IPS-11a (cell line): Measurements from ENCODE around the gene IL7R.

Source experiments
- H3K4me3 ChIP-seq: one replicate; pipeline ENCODE4 v1.5.1; 2013; ENCODE audit warnings: low read depth, low read length, control low read depth

Gene IL7R

DNA sequence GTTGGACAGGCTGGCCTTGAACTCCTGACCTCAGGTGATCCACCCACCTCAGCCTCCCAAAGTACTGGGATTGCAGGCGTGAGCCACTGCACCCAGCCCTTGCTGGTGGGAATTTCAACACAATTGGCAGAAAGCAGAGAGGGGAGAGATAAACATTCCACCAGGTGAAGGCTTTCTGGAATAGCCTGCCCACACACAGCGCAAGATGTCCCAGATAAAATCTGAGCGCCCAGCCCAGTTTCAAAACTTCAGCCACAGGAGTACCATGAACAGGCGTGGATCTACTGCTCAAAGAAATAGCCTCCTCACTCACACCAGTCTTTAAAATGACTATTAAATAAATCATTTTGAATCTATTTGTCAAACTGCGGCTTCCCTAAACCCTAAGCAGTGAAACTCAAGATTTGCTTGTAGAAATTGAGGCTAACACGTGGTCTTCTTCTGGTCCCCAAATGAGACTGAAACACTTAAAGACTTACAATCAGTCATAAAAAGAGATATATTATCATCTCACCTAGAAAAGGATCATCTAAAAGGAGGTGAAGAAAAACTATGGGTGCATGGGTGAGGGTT lies 47.0 kb downstream of the IL7R start:
- H3K4me3 ChIP-seq = no peak overlapping the region

DNA sequence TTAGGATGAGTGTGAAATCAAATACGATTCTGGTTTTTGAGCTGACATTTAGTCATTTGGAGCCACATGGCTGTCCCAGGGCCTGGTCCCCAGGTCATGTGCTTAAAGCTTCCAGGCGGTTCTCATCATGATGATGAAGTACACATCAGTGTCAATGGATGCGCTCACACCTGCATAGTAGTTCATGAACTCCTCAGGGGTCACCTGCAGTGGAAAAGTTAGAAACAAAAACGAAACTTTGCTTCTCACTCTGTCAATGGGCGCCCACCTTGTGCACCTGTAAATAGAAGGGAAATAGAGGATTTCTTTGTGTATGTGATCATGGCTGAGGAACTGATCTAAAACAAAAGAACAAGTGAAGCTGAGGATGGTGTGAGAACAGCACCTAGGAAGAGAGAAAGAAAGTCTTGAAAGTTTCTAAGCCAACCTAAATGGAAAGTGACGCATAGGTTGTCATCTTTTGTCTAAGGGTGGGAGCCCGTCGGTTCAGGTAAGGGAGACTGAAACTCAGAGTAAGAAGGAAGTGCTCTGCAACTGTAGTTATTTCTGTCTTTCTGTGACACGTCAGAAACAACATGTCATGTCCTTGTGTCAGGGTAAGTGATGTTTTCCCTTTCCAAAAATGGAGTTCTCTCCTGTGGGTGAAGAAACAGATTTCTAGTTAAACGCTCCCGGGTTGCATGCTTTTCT lies 47.9 kb downstream of the IL7R start:
- no peak overlapping the region for H3K4me3 ChIP-seq

GRCh38 chr5:35908228-35908627 lies 51.5 kb downstream of the IL7R start:
- H3K4me3 ChIP-seq = no peak overlapping the region

GRCh38 chr5:35908814-35909213 lies 52.1 kb downstream of the IL7R start:
- H3K4me3 ChIP-seq = no peak overlapping the region

- no peak overlapping the region for H3K4me3 ChIP-seq
Observed at GRCh38 chr5:35919191-35919590, 62.5 kb downstream of the IL7R start.

GRCh38 chr5:35920890-35921289 lies 64.2 kb downstream of the IL7R start:
- H3K4me3 ChIP-seq = no peak overlapping the region

DNA sequence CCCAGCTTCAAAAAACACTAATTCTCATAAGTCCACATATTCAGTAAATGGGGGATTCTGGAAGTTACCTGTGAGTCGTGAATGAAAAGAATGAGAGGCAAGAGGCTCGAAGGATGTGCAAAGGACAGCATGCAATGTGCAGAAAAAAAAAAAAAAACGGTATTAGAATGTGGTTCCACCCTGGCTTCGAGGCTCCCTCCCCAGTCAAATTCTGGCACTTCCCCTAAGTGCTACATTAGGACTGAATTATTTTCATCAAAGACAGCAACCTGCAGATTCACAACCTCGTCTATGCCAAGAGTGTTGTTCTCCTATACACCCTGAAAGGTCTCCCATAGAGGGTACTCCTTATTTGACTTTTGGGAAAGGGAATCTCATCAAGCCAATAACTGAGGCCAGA lies 65.2 kb downstream of the IL7R start:
- H3K4me3 ChIP-seq = no peak overlapping the region

- no peak overlapping the region for H3K4me3 ChIP-seq
Observed at GRCh38 chr5:35922468-35922867, 65.8 kb downstream of the IL7R start.

- no peak overlapping the region for H3K4me3 ChIP-seq
Observed at GRCh38 chr5:35924122-35924949, 67.6 kb downstream of the IL7R start.

DNA sequence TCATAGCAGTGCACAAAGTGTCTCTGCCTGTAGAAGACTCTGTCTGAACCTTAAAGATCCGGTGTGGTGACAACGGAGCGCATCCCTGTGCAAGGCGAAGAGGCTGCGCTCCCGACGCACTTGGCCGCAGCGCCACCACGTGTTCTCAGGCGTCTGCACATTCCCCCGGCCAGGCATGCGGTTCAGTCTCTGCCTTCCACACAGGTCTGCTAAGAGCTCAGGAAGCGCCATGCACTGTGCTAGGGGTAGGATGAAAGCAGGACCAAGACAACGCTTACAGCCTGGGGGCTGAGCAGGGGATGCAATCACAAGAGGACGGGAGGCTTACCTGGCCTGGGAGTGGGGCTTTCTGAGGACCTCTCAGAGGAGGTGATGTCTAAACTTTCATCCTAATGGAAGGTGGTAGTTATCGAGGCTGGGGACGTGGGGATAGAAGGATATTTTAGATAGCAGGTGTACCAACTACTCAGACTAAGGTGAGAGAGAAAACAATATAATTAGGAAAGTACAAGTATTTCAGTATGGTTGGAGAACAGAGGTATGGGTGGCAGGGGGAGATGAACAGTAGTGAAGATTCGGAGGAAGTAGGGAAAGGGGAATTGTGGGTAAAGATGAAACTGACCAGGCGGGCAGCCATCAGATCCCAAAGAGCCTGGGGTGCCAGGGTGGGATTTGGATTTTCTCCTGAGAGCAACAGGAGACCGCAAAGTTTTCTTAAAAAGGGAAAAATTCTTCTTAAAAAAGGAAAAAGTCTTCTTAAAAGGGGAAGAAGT lies 68.4 kb downstream of the IL7R start:
- H3K4me3 ChIP-seq = no peak overlapping the region

- no peak overlapping the region for H3K4me3 ChIP-seq
Observed at GRCh38 chr5:35926389-35927051, 69.8 kb downstream of the IL7R start.
